HFF-Myc (cell line): ENCODE data around the gene SPRTN.
A peak's percentile ranks its signal among the peaks of the same experiment; 100 is the strongest.

ENCODE experiments used
- DNase-seq: peaks from one replicate; pipeline ENCODE4 v3.0.0-alpha.2; 2011; ENCODE audit warnings: low read depth; ENCODE audit errors: extremely low read depth
- H3K4me3 ChIP-seq: replicated peaks from 2 replicates; pipeline ENCODE4 v1.5.1; 2011; ENCODE audit warnings: low read depth, mild to moderate bottlenecking, control low read depth, low read length
- TF ChIP-seq, protein P1 (sequence below): IDR thresholded peaks from 2 replicates; pipeline ENCODE4 v1.5.1; 2012; ENCODE audit warnings: mild to moderate bottlenecking, low read depth, low read length, control low read depth; ENCODE audit errors: missing control alignments

SPRTN gene, protein sequence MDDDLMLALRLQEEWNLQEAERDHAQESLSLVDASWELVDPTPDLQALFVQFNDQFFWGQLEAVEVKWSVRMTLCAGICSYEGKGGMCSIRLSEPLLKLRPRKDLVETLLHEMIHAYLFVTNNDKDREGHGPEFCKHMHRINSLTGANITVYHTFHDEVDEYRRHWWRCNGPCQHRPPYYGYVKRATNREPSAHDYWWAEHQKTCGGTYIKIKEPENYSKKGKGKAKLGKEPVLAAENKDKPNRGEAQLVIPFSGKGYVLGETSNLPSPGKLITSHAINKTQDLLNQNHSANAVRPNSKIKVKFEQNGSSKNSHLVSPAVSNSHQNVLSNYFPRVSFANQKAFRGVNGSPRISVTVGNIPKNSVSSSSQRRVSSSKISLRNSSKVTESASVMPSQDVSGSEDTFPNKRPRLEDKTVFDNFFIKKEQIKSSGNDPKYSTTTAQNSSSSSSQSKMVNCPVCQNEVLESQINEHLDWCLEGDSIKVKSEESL

DNA sequence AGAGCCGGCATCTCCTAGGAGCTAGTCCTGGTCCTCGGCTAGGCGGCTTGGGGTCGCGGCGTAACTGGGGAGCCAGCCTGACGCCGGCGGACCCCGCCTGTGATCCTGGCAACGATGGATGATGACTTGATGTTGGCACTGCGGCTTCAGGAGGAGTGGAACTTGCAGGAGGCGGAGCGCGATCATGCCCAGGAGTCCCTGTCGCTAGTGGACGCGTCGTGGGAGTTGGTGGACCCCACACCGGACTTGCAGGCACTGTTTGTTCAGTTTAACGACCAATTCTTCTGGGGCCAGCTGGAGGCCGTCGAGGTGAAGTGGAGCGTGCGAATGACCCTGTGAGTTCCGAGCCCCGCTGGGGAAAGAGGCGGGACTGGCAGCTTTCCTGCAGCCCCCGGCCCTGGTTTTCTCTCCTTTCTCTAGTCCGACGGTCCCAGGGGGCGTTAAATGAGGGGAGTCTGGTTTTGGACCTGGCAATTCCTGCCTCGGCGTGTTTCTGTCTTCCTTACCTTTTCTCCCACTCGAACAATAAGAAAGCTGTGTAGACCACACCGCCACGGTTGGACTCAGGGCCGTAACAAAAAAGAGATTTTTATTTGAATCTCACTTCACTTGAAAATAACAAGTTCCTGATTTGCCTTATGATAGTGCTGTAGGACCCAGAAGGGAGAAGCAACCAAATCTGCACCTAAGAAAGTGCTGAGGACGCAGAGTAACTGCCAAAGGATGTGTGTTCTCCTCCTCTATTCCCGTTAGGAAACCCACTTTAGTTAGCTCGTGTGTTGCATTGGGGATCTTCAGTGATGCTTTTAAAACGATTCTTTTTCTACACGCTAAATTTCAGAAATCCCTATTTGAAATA lies at the start of gene SPRTN:
SPRTN (plus strand) TSS at position 24 of the 859 bp plus-strand sequence; CDS start at position 115, 91 bp downstream.
- DNase-seq: no peak
- TF ChIP-seq, protein P1, sequence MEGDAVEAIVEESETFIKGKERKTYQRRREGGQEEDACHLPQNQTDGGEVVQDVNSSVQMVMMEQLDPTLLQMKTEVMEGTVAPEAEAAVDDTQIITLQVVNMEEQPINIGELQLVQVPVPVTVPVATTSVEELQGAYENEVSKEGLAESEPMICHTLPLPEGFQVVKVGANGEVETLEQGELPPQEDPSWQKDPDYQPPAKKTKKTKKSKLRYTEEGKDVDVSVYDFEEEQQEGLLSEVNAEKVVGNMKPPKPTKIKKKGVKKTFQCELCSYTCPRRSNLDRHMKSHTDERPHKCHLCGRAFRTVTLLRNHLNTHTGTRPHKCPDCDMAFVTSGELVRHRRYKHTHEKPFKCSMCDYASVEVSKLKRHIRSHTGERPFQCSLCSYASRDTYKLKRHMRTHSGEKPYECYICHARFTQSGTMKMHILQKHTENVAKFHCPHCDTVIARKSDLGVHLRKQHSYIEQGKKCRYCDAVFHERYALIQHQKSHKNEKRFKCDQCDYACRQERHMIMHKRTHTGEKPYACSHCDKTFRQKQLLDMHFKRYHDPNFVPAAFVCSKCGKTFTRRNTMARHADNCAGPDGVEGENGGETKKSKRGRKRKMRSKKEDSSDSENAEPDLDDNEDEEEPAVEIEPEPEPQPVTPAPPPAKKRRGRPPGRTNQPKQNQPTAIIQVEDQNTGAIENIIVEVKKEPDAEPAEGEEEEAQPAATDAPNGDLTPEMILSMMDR: no peak
- H3K4me3 ChIP-seq: peak within 1 kb of the TSS; percentile 74

DNA sequence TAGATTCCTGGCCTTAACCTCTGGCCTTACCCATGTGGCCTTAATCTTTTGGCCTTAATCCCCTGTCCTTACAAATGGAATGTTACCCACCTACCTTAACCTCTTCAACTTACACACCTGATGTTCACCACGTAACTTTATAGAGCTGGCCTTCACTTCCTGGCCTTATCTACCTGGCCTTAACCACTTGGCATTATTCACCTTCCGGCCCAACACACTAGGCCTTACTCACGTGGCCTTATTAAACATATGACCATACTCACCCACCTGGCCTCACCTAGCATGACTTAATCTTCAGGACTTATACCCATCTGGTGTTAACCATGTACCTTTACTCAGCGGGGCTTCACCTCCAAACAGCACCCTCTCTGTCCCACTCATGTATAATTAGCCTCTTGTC lies 42.2 kb upstream of the SPRTN start:
- DNase-seq: no peak
- TF ChIP-seq, protein P1: no peak
- H3K4me3 ChIP-seq: no peak overlapping the region

DNA sequence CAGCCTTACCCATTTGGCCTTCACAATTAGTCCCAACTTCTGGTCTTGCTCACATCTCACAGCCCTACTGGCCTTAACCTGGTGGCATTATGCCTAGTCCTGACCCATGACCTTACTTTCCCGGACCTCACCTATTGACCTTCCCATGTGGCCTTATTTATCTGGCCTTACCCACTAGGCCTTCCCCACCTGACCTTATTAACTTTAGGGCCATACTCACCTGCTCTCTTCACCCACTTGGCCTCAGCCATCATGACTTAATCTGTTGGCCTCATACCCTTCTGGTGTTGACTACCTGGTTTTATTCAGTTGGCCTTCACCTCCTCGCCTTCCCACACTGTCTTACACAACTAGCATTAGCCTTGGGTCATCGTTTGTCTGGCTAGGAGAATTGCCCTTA lies 36.1 kb upstream of the SPRTN start:
- DNase-seq: no peak
- TF ChIP-seq, protein P1: no peak
- H3K4me3 ChIP-seq: no peak overlapping the region

DNA sequence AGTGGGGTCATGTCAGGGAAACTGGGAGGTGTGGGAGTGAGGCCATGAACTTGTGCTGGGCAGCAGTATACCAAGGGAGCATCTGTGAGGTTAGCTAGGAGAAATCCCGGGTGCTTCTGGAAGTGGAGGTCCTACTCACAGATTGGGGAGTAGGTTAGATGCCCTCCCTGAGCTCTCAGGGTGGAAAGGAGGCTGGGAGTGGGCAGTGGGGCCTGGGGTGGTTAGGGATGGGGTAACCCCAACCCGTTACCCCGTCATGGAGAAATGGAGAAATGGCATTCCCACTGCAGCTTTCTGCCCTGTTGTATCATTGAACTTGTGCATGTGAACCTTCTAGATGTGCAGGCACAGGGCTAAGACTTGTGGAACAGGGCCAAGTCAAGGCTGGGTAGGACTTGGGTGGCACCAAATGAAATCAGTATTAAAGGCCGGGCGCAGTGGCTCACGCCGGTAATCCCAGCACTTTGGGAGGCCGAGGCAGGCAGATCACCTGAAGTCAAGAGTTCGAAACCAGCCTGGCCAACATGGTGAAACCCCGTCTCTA lies 27.6 kb upstream of the SPRTN start:
- TF ChIP-seq, protein P1: no peak
- no peak for DNase-seq
- no peak overlapping the region for H3K4me3 ChIP-seq

DNA sequence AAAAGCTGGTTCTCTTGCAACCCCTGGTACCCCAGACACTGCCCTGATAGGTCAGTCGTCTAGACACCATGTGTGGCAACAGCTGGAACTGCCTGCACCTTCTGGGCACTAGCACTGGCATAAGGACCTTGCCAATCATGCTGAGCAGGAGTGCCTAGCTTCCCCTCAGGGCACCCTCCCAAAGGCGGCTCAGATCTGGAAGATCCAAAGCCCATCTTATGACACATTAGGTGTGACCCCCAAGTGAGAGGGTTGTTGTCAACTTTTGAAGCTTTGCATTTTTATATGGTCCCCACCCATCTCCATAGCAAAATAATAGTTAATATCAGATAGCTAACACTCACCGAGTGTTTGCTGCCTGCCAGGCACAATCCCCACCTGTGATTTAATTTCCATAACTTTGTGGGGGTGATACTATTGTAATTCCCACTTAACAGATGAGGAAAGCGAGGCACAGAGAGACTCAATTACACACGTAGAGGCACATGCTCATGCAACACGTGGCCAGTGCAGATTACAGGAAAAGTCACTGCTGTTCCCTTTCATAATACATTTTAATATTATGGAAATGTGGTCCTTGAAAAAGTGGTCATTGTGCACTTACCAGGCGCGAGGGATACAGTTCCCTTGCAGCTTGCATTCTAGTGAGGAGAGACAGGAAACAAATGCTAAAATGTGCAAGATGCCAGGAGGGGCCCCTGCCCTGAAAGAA lies 26.2 kb upstream of the SPRTN start:
- no peak for DNase-seq
- TF ChIP-seq, protein P1: no peak
- no peak overlapping the region for H3K4me3 ChIP-seq

DNA sequence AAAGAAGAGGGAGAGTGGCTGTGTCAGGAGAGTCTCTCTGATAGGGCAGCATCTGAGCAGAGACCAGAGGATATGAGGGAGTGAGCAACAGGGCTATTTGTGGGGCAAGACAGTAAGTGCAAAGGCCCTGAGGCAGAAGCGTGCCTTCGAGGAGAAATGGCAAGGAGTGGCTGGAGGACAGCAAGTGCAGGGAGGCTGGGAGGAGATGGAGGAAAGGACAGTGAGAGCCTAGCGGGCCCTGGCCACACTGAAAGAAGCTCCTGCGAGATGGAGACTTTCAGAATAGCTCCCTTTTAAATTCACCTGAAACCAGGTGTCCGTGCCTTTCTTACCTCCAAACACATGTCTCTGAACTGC lies 25.7 kb upstream of the SPRTN start:
- DNase-seq: no peak
- no peak overlapping the region for H3K4me3 ChIP-seq
- TF ChIP-seq, protein P1: no peak
